ENCODE measurements around the gene GCK. TPM values are rescaled to one million over a fixed set of nuclear protein-coding genes. Genes with fewer than 3 reads are reported as not detected.

Gene GCK
- total RNA-seq, 1 experiment from 2014 or later, result not detected

- no TSS peak for BruUV-seq (replicated peaks)
- Mint-ChIP-seq H3K9me3 (ENCODE audit: low read depth, unreplicated experiment) (no peaks in the 10 kb centered on the region), H3K27me3 (ENCODE audit: unreplicated experiment) (peaks cover 62% of the 10 kb centered on the region), H3K4me3 (ENCODE audit: low read depth, unreplicated experiment) (no peak overlapping the region), H3K27ac (ENCODE audit: unreplicated experiment) (no peak overlapping the region), H3K4me1 (ENCODE audit: low read depth, unreplicated experiment) (no peaks in the 10 kb centered on the region), H3K36me3 (ENCODE audit: insufficient read depth, unreplicated experiment) (no peaks in the 10 kb centered on the region)
- TF ChIP-seq, protein P1, sequence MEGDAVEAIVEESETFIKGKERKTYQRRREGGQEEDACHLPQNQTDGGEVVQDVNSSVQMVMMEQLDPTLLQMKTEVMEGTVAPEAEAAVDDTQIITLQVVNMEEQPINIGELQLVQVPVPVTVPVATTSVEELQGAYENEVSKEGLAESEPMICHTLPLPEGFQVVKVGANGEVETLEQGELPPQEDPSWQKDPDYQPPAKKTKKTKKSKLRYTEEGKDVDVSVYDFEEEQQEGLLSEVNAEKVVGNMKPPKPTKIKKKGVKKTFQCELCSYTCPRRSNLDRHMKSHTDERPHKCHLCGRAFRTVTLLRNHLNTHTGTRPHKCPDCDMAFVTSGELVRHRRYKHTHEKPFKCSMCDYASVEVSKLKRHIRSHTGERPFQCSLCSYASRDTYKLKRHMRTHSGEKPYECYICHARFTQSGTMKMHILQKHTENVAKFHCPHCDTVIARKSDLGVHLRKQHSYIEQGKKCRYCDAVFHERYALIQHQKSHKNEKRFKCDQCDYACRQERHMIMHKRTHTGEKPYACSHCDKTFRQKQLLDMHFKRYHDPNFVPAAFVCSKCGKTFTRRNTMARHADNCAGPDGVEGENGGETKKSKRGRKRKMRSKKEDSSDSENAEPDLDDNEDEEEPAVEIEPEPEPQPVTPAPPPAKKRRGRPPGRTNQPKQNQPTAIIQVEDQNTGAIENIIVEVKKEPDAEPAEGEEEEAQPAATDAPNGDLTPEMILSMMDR (IDR thresholded peaks at IDR 0.05; ENCODE audit: unreplicated experiment), result no peak
- CTCF ChIA-PET, result interaction anchor here (0.5 to 0.9 kb wide), 2 partner anchors 30 to 53 kb away, joined by 4 read pairs; no protein-coding TSS in a partner anchor
- intact Hi-C loops (cut with micrococcal nuclease; ENCODE audit: unreplicated experiment), result no loop called here
- DNase-seq, result no peak
These were observed 31.8 kb downstream of the GCK start for GRCh38 chr7:44157116-44158080.

- Mint-ChIP-seq H3K27me3 (ENCODE audit: unreplicated experiment) (peaks cover 54% of the 10 kb centered on the region), H3K36me3 (ENCODE audit: insufficient read depth, unreplicated experiment) (no peaks in the 10 kb centered on the region), H3K9me3 (ENCODE audit: low read depth, unreplicated experiment) (no peaks in the 10 kb centered on the region), H3K4me3 (ENCODE audit: low read depth, unreplicated experiment) (no peak overlapping the region), H3K27ac (ENCODE audit: unreplicated experiment) (no peak overlapping the region), H3K4me1 (ENCODE audit: low read depth, unreplicated experiment) (no peaks in the 10 kb centered on the region)
- CTCF ChIA-PET, result no interaction called here
- DNase-seq, result no peak
- BruUV-seq (replicated peaks), result no TSS peak
- intact Hi-C loops (cut with micrococcal nuclease; ENCODE audit: unreplicated experiment), result no loop called here
- TF ChIP-seq, protein P1 (IDR thresholded peaks at IDR 0.05; ENCODE audit: unreplicated experiment), result no peak
These were observed 32.7 kb downstream of the GCK start for GRCh38 chr7:44156453-44157010.

- no peaks in the 10 kb centered on the region for H3K36me3 Mint-ChIP-seq (ENCODE audit: insufficient read depth, unreplicated experiment)
- no peak overlapping the region for H3K27ac Mint-ChIP-seq (ENCODE audit: unreplicated experiment)
- no peak overlapping the region for H3K4me3 Mint-ChIP-seq (ENCODE audit: low read depth, unreplicated experiment)
- CTCF ChIA-PET, result no interaction called here
- TF ChIP-seq, protein P1 (IDR thresholded peaks at IDR 0.05; ENCODE audit: unreplicated experiment), result no peak
- intact Hi-C loops (cut with micrococcal nuclease; ENCODE audit: unreplicated experiment), result no loop called here
- no peaks in the 10 kb centered on the region for H3K4me1 Mint-ChIP-seq (ENCODE audit: low read depth, unreplicated experiment)
- BruUV-seq (replicated peaks), result no TSS peak
- peaks cover 43% of the 10 kb centered on the region for H3K27me3 Mint-ChIP-seq (ENCODE audit: unreplicated experiment)
- no peaks in the 10 kb centered on the region for H3K9me3 Mint-ChIP-seq (ENCODE audit: low read depth, unreplicated experiment)
- DNase-seq, result no peak
These were observed 33.8 kb downstream of the GCK start for GRCh38 chr7:44155191-44156185.

DNA sequence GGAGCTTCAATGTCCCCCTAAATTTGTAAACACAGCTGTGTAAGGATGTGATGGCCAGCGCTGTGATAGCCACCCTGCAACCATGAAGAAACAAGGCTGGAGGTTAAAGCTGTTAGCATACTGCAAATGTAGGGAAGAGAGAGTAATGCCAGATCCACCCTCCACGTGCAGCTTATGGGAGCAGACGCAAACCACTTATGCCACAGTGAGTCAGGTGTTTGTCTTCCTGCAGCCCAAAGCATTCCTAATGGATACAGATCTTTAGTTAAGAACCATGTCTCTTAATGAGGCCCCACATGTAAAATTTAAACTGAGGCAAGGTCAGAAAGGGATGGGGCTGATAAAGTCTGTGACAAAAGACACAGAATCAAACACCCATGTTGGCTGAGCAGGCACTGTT, 34.5 kb downstream of the GCK start:
- Mint-ChIP-seq H3K4me1 (ENCODE audit: low read depth, unreplicated experiment) (no peaks in the 10 kb centered on the region), H3K27me3 (ENCODE audit: unreplicated experiment) (peaks cover 41% of the 10 kb centered on the region), H3K27ac (ENCODE audit: unreplicated experiment) (no peak overlapping the region), H3K36me3 (ENCODE audit: insufficient read depth, unreplicated experiment) (no peaks in the 10 kb centered on the region), H3K9me3 (ENCODE audit: low read depth, unreplicated experiment) (no peaks in the 10 kb centered on the region), H3K4me3 (ENCODE audit: low read depth, unreplicated experiment) (no peak overlapping the region)
- intact Hi-C loops (cut with micrococcal nuclease; ENCODE audit: unreplicated experiment), result no loop called here
- no peak for DNase-seq
- no TSS peak for BruUV-seq (replicated peaks)
- TF ChIP-seq, protein P1 (IDR thresholded peaks at IDR 0.05; ENCODE audit: unreplicated experiment), result no peak
- CTCF ChIA-PET, result no interaction called here

Measured in Calu3 (cell line).